ENCODE results near the gene CXXC4. TPM values are rescaled to one million over a fixed set of nuclear protein-coding genes. Genes with fewer than 3 reads are reported as not detected.

CXXC4 gene
- total RNA-seq, 1 experiment from 2014 or later: 0.83 TPM

GRCh38 chr4:104420766-104421165, 73.9 kb downstream of the CXXC4 start:
- DNase-seq: peak; percentile 2
- Histone ChIP-seq H3K4me3 (ENCODE audit: insufficient read depth, low read depth, low read length) (peak overlapping the region; percentile 9; the same call in 1 of the 2 replicates), H3K36me3 (replicated peaks; ENCODE audit: control insufficient read depth, insufficient read depth, low read length) (no peaks in the 10 kb centered on the region), H3K27me3 (ENCODE audit: control insufficient read depth, insufficient read depth, low read length) (no peaks in the 10 kb centered on the region)
